Germinal center (tissue), 1 donor: ENCODE results near the gene TMOD1.
"Not testable (repeated sequence)": the region's sequence is repeated elsewhere in the genome, so short reads cannot be mapped to it uniquely, and the experiment has no call there.

Experiments
- DNase-seq: peaks from one replicate; pipeline ENCODE4 v3.0.0; 2012; ENCODE audit warnings: mixed read lengths, low spot score

Gene TMOD1

GRCh38 chr9:97594381-97594921 is 93.0 kb downstream of the TMOD1 start:
- no peak for DNase-seq

DNA sequence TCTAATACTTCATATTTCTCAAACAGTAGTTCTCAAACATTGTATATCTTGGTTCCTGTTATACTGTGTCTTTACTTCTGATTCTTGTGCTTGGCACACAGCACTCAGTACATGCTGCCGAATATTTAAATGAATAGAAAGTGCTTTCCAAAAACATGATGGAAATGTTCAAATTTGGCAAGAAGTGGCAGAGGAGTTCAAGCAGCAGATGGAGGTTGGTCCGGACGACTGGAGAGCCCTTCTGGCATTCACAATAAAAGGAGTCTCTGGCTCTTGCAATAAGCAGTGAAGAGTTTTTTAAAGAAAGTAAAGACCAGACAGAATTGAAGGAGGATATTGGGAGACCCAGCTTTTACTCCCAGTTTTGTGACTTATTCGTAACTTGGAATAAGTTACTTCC is 95.4 kb downstream of the TMOD1 start:
- DNase-seq, result no peak

- peak; percentile 67 for DNase-seq
Measured at GRCh38 chr9:97598461-97599288, 97.2 kb downstream of the TMOD1 start.

- no peak for DNase-seq
Measured at GRCh38 chr9:97599314-97599846, 97.9 kb downstream of the TMOD1 start.

GRCh38 chr9:97600531-97601227 is 99.2 kb downstream of the TMOD1 start:
- DNase-seq, result no peak

DNA sequence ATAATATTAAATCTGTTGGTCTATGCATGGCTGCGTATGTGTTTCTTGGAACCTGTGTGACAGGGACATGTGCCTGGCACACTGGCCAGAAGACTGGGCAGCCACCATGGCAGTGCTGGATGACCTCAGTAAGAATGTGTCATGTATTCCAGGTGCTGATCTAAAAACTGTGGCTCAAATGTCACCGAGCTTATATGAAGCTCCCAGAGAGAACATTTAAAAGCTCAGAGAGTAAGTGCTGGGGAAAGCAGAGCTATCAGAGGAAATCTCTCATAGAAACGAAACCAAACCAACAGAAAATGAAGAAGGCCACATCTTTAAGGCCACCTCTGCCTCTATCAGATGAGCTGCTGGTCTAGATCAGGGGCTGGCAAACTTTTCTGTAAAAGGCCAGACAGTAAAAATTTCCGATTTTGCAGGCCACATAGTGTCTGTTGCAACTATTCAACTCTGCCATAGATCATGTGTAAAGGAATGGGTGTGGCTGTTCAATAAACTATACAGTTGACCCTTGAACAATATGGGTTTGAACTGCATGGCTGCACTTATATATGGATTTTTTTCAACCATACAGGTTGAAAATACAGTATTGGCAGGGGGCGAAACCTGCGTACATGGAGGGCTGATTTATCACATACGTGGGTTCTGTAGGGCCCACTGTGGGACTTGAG is 99.9 kb downstream of the TMOD1 start:
- DNase-seq, result no peak

GRCh38 chr9:97602430-97602829 is 101.0 kb downstream of the TMOD1 start:
- no peak for DNase-seq

DNA sequence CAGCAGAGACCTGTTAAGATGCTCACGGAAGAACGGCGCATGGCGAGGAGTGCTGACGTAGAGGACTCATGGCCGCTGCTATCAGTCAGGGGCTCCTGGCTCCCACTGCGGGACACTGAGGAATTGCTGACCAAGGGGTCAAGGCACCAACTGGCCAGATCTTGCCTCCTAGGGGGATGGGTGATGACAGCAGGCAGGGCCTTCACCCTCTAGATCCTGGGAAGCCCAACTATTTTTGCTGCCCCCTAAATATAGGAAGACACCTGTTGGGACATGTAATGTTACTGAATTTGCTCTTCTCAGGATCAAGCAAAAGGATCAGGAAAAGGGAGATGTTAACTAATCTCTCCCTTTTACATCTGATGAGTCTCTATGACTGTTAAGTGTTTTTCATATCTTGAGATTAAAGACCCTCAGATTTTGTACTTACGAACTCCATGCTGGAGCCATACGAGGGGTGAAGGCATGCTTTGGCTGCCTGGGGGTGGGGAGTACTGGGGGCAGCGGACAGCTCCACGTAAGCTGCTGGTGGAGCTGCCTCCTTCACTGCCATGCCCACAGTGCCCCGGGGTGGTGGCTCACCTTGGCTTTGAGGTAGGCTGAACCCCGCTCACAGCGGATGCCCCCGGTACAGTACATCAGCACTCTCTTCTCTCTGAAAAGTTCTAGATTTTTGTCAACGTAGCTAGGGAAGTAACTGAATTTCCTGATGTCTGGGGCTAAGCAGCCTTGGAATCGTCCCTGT is 103.6 kb downstream of the TMOD1 start:
- no peak for DNase-seq

DNA sequence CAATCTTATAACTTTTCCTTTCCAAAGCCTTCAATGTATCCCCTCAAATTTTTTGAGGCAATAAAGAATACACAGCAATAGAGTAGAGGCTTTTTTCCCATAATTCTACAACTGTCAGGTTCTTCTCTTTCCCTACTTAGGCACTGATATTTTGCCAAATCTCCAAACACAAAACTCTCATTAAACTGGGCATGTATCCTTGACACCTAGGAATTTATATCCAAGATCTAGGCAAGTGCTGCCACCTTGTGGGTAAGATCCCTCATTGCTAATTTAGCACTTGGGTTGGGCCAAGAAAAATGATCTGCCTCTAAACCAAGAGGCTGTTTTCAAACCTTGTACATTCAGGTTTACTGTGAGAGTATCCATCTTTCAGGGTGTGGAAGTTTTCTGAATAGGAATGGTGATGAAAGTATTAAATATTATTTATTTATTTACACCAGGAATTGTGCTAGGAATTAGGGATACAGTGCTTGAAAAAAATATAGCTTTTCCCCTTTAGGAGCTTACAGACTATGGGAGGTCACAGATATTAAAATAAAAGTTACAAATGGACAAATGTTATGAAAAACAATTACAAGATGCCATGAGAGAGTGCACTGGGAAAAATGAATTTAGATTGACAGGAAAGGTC is 114.1 kb downstream of the TMOD1 start:
- peak; percentile 66 for DNase-seq

DNA sequence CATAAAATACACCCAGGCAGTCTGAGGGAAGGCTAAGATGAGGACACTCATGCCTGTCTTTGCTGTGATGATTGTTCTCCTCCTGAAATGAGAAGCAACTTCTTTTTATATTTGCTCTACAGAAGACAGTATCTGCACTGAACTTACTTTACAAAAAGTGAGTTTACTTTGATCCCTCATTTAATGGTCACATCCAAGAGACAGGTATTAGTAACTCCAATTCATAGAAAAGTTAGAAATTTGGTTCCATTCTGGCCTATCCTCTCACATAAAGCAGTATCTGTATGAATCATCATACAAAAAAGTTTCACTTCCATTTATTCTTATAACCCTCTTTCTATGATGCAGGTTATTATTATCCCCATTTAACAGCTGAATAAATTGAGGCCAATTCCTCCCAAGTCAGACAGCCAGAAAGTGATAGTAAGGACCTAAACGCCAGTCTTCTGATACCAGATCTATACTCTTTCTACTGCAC is 116.5 kb downstream of the TMOD1 start:
- DNase-seq, result peak; percentile 21

- not testable (repeated sequence) for DNase-seq
Measured at GRCh38 chr9:97620063-97620462, 118.6 kb downstream of the TMOD1 start.

- not testable (repeated sequence) for DNase-seq
Measured at GRCh38 chr9:97622483-97622882, 121.0 kb downstream of the TMOD1 start.

- DNase-seq, result no peak
Measured at GRCh38 chr9:97623946-97624345, 122.5 kb downstream of the TMOD1 start.

DNA sequence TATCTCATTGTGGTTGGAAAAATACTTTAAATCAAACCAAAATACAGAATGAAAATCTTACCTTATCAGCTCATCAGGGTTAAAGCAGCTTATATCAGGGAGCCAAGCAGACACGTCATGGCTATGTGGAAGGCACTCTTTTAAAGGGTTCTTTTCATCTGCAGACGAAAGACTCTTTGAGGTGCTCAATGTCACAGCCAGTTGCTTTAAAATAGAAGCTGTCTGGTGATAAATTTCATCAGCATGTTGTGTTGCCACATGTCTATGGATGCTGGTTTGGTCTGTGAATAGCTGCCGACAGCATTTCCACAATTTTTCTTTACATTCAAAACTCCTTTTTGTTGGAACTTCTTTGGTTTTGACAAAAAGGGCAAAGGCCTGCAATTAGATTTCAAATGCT is 124.2 kb downstream of the TMOD1 start:
- DNase-seq, result no peak

GRCh38 chr9:97627624-97628023 is 126.2 kb downstream of the TMOD1 start:
- no peak for DNase-seq

- no peak for DNase-seq
Measured at GRCh38 chr9:97628668-97629067, 127.2 kb downstream of the TMOD1 start.

GRCh38 chr9:97629156-97629555 is 127.7 kb downstream of the TMOD1 start:
- DNase-seq, result no peak

DNA sequence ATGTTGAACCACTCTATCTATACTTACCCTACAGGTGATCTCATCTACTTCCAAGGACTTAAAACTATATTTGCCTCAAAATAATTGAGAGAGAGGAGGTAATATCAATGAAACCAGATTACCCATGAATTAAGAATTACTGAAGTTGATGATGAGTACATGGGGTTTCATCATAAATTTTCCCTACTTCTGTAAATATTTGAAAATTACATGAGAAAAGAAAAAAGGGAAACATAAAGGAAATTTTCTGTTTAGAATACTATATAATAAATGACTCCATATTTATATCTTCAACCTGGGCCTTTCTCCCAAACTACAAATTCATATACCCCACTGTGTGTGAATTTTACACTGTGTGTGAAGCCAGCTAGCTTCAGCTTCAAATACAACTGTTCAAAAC is 129.1 kb downstream of the TMOD1 start:
- no peak for DNase-seq

GRCh38 chr9:97632248-97632984 is 130.9 kb downstream of the TMOD1 start:
- DNase-seq, result no peak
